Measurements from ENCODE around the gene NME3.

DNA sequence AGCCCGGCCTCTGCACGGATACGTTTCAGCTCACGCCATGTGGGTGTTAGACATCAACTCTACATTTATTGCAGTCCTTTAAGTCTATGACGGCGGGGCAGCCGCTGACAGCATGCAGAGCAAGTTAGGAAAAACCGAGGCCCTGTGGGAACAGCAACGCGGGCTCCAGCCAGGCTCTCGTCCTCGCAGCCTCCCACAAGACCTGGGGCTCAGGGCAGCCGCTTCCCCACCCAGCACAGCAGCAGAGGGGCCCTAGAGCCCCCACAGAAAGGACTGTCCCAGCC lies 5.3 kb upstream of the NME3 start:
- TF ChIP-seq CTCF (conservative IDR thresholded peaks at IDR 0.05) (no peak), ZFX (IDR thresholded peaks at IDR 0.05) (no peak)
